ENCODE data around the gene SLC35F3. TPM values are rescaled to one million over a fixed set of nuclear protein-coding genes. Genes with fewer than 3 reads are reported as not detected.

SLC35F3 gene
- polyA plus RNA-seq, 1 donor from 2014 or later = 13.9 TPM

- Histone ChIP-seq H3K9me3 (ENCODE audit: low read length) (no peaks in the 10 kb centered on the region), H2AFZ (ENCODE audit: low read depth, low read length) (no peak overlapping the region), H3K27ac (ENCODE audit: low read length) (peak overlapping the region; percentile 60), H3K36me3 (ENCODE audit: insufficient read depth, low read length) (no peaks in the 10 kb centered on the region), H3K79me2 (replicated peaks; ENCODE audit: insufficient read depth, low read length) (no peaks in the 10 kb centered on the region), H3K4me2 (ENCODE audit: low read length) (no peak overlapping the region), H3K4me3 (ENCODE audit: low read length) (peak overlapping the region; percentile 26), H4K20me1 (ENCODE audit: insufficient read depth) (no peaks in the 10 kb centered on the region), H3F3A (ENCODE audit: insufficient read depth, low read length, poor library complexity, severe bottlenecking) (no peaks in the 10 kb centered on the region), H3K9ac (ENCODE audit: low read length) (no peak overlapping the region), H3K9me2 (ENCODE audit: insufficient read depth, low read length) (no peaks in the 10 kb centered on the region), H3K27me3 (ENCODE audit: insufficient read depth, low read depth, low read length) (no peaks in the 10 kb centered on the region)
- TF ChIP-seq TAF1 (IDR thresholded peaks at IDR 0.05; ENCODE audit: low read depth) = no peak
- no peak for TF ChIP-seq POLR2AphosphoS5 (IDR thresholded peaks at IDR 0.05)
These were observed 41.1 kb downstream of the SLC35F3 start for GRCh38 chr1:233945573-233945972.

- no peaks in the 10 kb centered on the region for H3K9me3 ChIP-seq (ENCODE audit: low read length)
- no peaks in the 10 kb centered on the region for H3F3A ChIP-seq (ENCODE audit: insufficient read depth, low read length, poor library complexity, severe bottlenecking)
- H3K27ac ChIP-seq (ENCODE audit: low read length) = peak overlapping the region; percentile 60
- H3K4me3 ChIP-seq (ENCODE audit: low read length) = no peak overlapping the region
- H3K4me2 ChIP-seq (ENCODE audit: low read length) = no peak overlapping the region
- H3K27me3 ChIP-seq (ENCODE audit: insufficient read depth, low read depth, low read length) = no peaks in the 10 kb centered on the region
- H4K20me1 ChIP-seq (ENCODE audit: insufficient read depth) = no peaks in the 10 kb centered on the region
- H3K9me2 ChIP-seq (ENCODE audit: insufficient read depth, low read length) = no peaks in the 10 kb centered on the region
- TF ChIP-seq EZH2 (IDR thresholded peaks at IDR 0.05; ENCODE audit: borderline replicate concordance, insufficient read depth, low read length, poor library complexity, severe bottlenecking) (no peak), CTCF (IDR thresholded peaks at IDR 0.05; ENCODE audit: poor library complexity, severe bottlenecking) (no peak), EP300 (conservative IDR thresholded peaks at IDR 0.05; ENCODE audit: poor library complexity, severe bottlenecking) (no peak), POLR2AphosphoS5 (IDR thresholded peaks at IDR 0.05) (no peak), MXI1 (conservative IDR thresholded peaks at IDR 0.05; ENCODE audit: poor library complexity, severe bottlenecking) (no peak), RAD21 (conservative IDR thresholded peaks at IDR 0.05) (no peak)
- TF ChIP-seq, protein P1, sequence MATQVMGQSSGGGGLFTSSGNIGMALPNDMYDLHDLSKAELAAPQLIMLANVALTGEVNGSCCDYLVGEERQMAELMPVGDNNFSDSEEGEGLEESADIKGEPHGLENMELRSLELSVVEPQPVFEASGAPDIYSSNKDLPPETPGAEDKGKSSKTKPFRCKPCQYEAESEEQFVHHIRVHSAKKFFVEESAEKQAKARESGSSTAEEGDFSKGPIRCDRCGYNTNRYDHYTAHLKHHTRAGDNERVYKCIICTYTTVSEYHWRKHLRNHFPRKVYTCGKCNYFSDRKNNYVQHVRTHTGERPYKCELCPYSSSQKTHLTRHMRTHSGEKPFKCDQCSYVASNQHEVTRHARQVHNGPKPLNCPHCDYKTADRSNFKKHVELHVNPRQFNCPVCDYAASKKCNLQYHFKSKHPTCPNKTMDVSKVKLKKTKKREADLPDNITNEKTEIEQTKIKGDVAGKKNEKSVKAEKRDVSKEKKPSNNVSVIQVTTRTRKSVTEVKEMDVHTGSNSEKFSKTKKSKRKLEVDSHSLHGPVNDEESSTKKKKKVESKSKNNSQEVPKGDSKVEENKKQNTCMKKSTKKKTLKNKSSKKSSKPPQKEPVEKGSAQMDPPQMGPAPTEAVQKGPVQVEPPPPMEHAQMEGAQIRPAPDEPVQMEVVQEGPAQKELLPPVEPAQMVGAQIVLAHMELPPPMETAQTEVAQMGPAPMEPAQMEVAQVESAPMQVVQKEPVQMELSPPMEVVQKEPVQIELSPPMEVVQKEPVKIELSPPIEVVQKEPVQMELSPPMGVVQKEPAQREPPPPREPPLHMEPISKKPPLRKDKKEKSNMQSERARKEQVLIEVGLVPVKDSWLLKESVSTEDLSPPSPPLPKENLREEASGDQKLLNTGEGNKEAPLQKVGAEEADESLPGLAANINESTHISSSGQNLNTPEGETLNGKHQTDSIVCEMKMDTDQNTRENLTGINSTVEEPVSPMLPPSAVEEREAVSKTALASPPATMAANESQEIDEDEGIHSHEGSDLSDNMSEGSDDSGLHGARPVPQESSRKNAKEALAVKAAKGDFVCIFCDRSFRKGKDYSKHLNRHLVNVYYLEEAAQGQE (IDR thresholded peaks at IDR 0.05; ENCODE audit: borderline replicate concordance) = no peak
- no peaks in the 10 kb centered on the region for H3K79me2 ChIP-seq (replicated peaks; ENCODE audit: insufficient read depth, low read length)
- no peaks in the 10 kb centered on the region for H3K36me3 ChIP-seq (ENCODE audit: insufficient read depth, low read length)
- H3K9ac ChIP-seq (ENCODE audit: low read length) = no peak overlapping the region
- no peak overlapping the region for H2AFZ ChIP-seq (ENCODE audit: low read depth, low read length)
These were observed 41.5 kb downstream of the SLC35F3 start for GRCh38 chr1:233945979-233946378.

DNA sequence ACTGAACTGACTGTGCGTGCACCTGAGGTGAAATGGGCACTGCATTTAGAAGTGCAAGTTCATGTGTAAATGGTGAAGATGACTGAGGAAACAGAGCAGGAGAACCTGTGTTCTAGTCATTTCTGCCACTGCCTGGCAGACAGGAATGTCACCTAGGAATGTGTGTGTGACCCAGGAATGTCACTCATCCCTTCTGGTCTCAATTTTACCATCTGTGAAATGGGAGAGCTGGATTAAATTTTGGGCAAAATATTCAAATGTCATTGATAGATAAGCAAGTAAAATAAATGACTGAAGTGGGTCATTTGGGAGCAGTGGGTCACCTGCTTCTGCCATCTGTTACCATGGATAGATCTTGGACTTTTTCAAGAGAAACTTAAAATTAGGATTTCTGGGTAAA lies 42.2 kb downstream of the SLC35F3 start:
- no peaks in the 10 kb centered on the region for H3K9me3 ChIP-seq (ENCODE audit: low read length)

More for the DNA sequence above, 42.2 kb downstream of the SLC35F3 start:
- no peak overlapping the region for H3K27ac ChIP-seq (ENCODE audit: low read length)
- H3K9ac ChIP-seq (ENCODE audit: low read length) = no peak overlapping the region
- no peaks in the 10 kb centered on the region for H3K9me2 ChIP-seq (ENCODE audit: insufficient read depth, low read length)
- H4K20me1 ChIP-seq (ENCODE audit: insufficient read depth) = no peaks in the 10 kb centered on the region
- no peaks in the 10 kb centered on the region for H3K36me3 ChIP-seq (ENCODE audit: insufficient read depth, low read length)
- H3F3A ChIP-seq (ENCODE audit: insufficient read depth, low read length, poor library complexity, severe bottlenecking) = no peaks in the 10 kb centered on the region
- no peaks in the 10 kb centered on the region for H3K79me2 ChIP-seq (replicated peaks; ENCODE audit: insufficient read depth, low read length)
- no peak overlapping the region for H2AFZ ChIP-seq (ENCODE audit: low read depth, low read length)
- no peak overlapping the region for H3K4me2 ChIP-seq (ENCODE audit: low read length)
- no peaks in the 10 kb centered on the region for H3K27me3 ChIP-seq (ENCODE audit: insufficient read depth, low read depth, low read length)
- TF ChIP-seq RAD21 (conservative IDR thresholded peaks at IDR 0.05) = no peak
- TF ChIP-seq SMC3 (conservative IDR thresholded peaks at IDR 0.05; ENCODE audit: poor library complexity) = no peak
- TF ChIP-seq EP300 (conservative IDR thresholded peaks at IDR 0.05; ENCODE audit: poor library complexity, severe bottlenecking) = no peak
- TF ChIP-seq, protein P1 (IDR thresholded peaks at IDR 0.05; ENCODE audit: borderline replicate concordance) = no peak
- TF ChIP-seq TAF1 (IDR thresholded peaks at IDR 0.05; ENCODE audit: low read depth) = no peak
- TF ChIP-seq CTCF (IDR thresholded peaks at IDR 0.05; ENCODE audit: poor library complexity, severe bottlenecking) = no peak
- TF ChIP-seq MXI1 (conservative IDR thresholded peaks at IDR 0.05; ENCODE audit: poor library complexity, severe bottlenecking) = no peak
- TF ChIP-seq EZH2 (IDR thresholded peaks at IDR 0.05; ENCODE audit: borderline replicate concordance, insufficient read depth, low read length, poor library complexity, severe bottlenecking) = no peak
- no peak for TF ChIP-seq POLR2AphosphoS5 (IDR thresholded peaks at IDR 0.05)
- no peak overlapping the region for H3K4me3 ChIP-seq (ENCODE audit: low read length)
